GM12891 (cell line): ENCODE measurements around the gene GTF2H2C. TPM values are rescaled to one million over a fixed set of nuclear protein-coding genes. Genes with fewer than 3 reads are reported as not detected.
"Not testable (repeated sequence)": the region's sequence is repeated elsewhere in the genome, so short reads cannot be mapped to it uniquely, and the experiment has no call there.

Experiments used
- DNase-seq: peaks from one replicate; pipeline ENCODE4 v3.0.0; 2011; ENCODE audit warnings: low spot score; ENCODE audit not compliant: insufficient read length
- FAIRE-seq: peaks from 2 replicates; lab custom pipeline; 2011; peaks lifted over from hg19 to GRCh38; lab: Jason Lieb, UNC
- PAX5 ChIP-seq: IDR thresholded peaks from 2 replicates; pipeline ENCODE4 v1.6.1; 2011; ENCODE audit warnings: low read length, moderate library complexity, mild to moderate bottlenecking; ENCODE audit not compliant: insufficient read depth, severe bottlenecking
- POLR2A ChIP-seq: IDR thresholded peaks from 2 replicates; pipeline ENCODE4 v1.6.1; 2011; ENCODE audit warnings: low read depth, low read length, control low read depth
- POLR2AphosphoS5 ChIP-seq: IDR thresholded peaks from 2 replicates; pipeline ENCODE4 v1.6.1; 2011; ENCODE audit warnings: low read depth, low read length, control low read depth
- POU2F2 ChIP-seq: IDR thresholded peaks from 2 replicates; pipeline ENCODE4 v1.6.1; 2011; ENCODE audit warnings: low read depth, mild to moderate bottlenecking, control low read depth, low read length, moderate library complexity
- SPI1 ChIP-seq: IDR thresholded peaks from 2 replicates; pipeline ENCODE4 v1.6.1; 2011; ENCODE audit warnings: low read depth, low read length, control low read depth
- TAF1 ChIP-seq: IDR thresholded peaks from 2 replicates; pipeline ENCODE4 v1.6.1; 2011; ENCODE audit warnings: low read depth, low read length, control low read depth
- polyA plus RNA-seq: library from polyadenylated mRNA; unstranded; fragments of >200 nt; gene quantifications from one replicate; pipeline ENCODE4 v1.2.1, GENCODE V29; 2012; ENCODE audit warnings: low read depth, missing spikeins, inconsistent platforms; ENCODE audit not compliant: missing spikeins

GTF2H2C gene
- 19.3 TPM for polyA plus RNA-seq

DNA sequence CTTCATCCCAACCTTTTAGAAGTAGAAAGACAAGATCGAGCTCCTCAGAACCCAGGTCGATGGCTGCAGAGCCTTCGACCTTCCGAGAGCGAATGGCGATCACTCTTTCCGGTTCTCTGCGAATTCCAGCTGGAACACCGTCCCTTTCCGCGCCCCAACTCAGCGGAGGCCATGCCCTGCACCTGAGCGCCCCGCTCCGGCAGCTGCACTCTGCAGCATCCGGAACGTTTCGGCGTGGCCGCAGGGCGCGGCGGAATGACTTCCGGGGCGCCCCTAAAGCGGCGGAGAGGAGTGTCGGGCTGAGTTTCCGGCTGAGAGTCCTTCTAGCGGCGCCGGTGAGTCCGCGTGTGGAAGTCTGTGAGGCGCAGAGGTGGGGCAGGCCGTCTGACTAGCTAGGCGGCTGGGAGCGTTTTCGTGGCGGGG is at the start of gene GTF2H2C:
TSS of gene GTF2H2C (plus strand) at position 284 of the 423 bp plus-strand sequence. CDS start 4,942 bp downstream, outside the sequence.
- FAIRE-seq, DNase-seq: not testable (repeated sequence)

DNA sequence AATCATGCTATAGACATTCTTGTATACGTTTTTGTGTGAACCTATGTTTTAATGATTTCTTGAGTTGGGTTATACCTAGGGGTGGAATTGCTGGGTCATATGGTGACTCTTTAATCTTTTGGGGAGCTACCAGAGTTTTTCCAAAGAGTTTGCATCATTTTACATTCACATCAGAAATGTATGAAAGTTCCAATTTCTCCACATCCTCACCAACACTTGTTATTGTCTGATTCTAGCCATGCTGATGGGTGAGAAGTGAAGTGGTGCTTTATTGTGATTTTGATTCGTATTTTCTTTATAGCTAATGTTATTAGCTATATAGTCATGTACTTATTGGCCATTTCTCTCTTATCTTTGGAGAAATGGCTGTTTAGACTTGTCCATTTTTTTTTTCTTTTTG is 49.3 kb upstream of the GTF2H2C start:
- no peak for TF ChIP-seq TAF1
- FAIRE-seq (no peak), DNase-seq (no peak)

DNA sequence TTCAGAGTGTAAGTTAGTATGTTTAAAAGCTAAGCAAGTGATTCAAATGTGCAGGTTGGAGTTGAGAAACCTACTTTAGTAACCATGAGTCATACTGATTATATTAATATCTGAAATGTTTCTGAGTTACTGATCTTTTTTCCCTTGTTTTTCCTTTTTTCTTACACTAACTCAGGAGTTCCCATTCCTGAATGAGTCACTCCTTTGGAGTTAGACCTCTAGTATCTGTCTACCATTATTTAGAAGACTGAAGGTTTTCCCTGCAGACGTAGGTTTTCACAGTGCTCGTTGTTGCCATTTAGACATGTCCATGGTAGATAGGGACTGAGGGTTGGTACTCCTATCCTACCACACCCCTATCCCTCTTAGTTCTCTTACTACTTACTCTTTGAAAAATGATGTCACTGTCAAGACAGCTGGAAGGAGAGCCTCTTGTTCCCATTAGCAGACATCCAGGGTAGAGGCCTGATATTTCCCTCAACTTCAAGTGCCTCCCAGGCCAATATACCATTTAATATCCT is 47.2 kb upstream of the GTF2H2C start:
- TF ChIP-seq PAX5 = no peak
- no peak for TF ChIP-seq SPI1
- TF ChIP-seq TAF1 = no peak
- no peak for TF ChIP-seq POLR2AphosphoS5
- no peak for TF ChIP-seq POU2F2
- no peak for TF ChIP-seq POLR2A
- no peak for FAIRE-seq
- no peak for DNase-seq

DNA sequence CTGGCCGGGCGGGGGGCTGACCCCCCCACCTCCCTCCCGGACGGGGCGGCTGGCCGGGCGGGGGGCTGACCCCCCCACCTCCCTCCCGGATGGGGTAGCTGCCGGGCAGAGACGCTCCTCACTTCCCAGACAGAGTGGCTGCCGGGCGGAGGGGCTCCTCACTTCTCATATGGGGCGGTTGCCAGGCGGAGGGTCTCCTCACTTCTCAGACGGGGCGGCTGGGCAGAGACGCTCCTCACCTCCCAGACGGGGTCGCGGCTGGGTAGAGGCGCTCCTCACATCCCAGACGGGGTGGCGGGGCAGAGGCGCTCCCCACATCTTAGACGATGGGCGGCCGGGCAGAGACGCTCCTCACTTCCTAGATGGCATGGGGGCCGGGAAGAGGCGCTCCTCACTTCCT is 44.4 kb upstream of the GTF2H2C start:
- FAIRE-seq, DNase-seq: not testable (repeated sequence)

DNA sequence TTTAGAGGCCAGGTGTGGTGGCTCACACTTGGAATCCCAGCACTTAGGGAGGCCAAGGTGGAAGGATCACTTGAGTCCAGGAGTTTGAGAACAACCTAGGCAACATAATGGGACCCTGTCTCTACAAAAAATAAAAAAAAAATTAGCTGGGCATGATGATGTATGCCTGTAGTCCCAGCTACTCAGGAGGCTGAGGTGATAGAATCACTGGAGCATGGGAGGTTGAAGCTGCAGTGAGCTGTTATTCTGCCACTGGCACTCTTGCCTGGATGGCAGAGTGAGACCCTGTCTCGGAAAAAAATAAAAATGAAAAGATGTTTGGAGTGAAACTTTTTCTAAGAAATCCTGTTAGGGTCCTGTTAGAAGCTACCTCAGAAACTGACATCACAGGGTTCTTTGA is 43.2 kb upstream of the GTF2H2C start:
- no peak for TF ChIP-seq PAX5
- no peak for TF ChIP-seq SPI1
- no peak for TF ChIP-seq TAF1
- TF ChIP-seq POU2F2 = no peak
- no peak for TF ChIP-seq POLR2A
- DNase-seq = no peak
- no peak for FAIRE-seq

DNA sequence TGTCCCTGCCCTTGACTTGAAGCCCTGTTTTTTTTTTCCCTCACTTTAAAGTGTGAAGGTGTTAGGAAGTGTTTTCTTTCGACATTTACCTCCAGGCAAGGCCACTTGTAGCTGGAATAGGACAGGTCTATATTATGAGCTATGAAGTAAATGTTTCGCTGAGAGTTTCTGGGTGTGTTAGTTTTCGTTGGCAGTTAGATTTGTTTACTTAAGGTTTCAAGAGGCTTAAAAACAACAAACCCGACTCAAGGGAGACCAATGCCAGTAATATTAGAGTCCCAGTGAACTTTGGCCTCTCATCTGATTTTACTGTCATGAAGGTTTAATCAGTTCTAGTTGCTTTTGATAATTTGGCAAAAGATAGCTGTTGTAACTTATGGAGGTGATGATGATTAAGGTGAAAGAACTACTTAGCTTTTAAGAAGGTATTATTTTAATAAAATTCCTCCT is 42.2 kb upstream of the GTF2H2C start:
- no peak for DNase-seq
- no peak for FAIRE-seq
- TF ChIP-seq PAX5 (no peak), TAF1 (no peak), POLR2AphosphoS5 (no peak), POLR2A (no peak), POU2F2 (no peak), SPI1 (no peak)

DNA sequence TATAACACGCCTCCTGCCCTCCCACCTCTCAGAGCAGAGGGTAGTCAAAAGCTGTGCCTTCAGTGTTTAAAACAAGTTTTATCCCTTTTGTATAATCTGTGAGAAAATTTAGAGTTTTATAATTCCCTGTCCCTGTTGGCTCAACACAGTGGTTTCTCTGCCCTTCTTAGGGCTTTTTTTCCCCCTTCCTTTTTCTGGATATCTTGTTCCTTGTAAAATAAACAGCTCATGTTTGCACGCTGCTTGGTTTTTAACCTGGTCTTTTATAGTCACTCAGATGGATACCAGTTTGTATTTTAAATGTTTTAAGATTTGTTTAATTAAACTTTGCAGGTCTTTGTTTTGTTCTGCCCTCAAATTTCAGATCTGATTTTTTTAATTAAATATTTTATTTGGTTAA is 40.7 kb upstream of the GTF2H2C start:
- FAIRE-seq (no peak), DNase-seq (no peak)
- TF ChIP-seq PAX5 (no peak), SPI1 (no peak), TAF1 (no peak), POLR2A (no peak), POU2F2 (no peak), POLR2AphosphoS5 (no peak)

DNA sequence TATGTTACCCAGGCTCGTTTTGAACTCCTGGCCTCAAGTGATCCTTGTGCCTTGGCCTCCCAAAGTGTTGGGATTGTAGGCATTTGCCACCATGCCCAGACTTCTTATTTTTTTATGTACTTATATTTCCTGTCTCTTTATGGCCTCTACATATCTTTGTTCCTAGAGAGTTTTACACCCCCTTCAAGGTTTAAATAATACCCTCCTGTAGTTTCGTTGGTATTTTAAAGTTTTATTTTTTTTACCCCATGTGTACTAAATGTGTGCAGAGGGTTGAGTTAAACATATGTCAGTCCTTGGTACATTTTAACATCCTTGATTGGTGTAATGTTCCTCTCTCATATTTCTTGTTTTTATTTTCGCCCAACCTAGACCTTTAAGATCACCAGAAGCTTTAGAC is 38.0 kb upstream of the GTF2H2C start:
- DNase-seq (no peak), FAIRE-seq (no peak)
- TF ChIP-seq TAF1 (no peak), PAX5 (no peak), POLR2AphosphoS5 (no peak), SPI1 (no peak), POLR2A (no peak), POU2F2 (no peak)

DNA sequence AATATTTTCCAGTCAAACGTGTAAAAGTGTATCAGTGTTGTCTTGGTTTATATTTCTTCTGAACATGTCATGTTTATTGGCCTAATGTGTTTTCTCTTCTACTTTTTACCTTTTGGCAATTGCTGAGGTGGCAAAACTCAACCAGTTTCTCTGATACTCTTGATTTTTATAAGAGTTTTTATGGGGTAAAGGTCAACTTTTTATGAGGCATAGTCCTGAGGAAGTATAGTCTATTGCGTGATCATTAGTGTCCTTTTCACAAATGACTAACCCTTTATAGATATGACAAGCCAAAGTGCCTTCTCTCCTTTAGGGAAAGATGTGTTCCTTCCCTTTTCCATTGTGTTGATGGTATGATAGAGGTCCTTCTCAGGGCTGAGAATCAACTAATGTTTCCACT is 34.5 kb upstream of the GTF2H2C start:
- TF ChIP-seq POU2F2 (no peak), SPI1 (no peak), POLR2AphosphoS5 (no peak), PAX5 (no peak), POLR2A (no peak), TAF1 (no peak)
- no peak for FAIRE-seq
- DNase-seq = no peak

DNA sequence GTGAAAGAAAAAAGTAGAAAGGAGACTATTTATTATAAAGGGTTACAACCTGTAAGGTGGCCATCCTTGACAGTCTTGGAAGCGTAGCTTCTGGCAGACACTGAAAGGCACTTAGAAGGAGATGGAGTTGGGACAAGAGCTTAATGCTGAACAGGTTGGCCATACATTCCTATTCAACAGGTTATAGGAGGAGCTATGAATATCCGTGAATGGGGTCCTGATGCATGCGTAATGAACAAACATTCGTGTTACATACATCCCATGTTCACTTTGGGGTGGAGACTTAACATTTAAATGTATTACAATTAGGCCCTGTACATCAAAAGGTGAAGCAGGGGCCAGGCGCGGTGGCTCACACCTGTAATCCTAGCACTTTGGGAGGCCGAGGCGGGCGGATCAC is 33.3 kb upstream of the GTF2H2C start:
- DNase-seq (no peak), FAIRE-seq (no peak)
- TF ChIP-seq SPI1 (no peak), POU2F2 (no peak), POLR2AphosphoS5 (no peak), TAF1 (no peak), PAX5 (no peak)

DNA sequence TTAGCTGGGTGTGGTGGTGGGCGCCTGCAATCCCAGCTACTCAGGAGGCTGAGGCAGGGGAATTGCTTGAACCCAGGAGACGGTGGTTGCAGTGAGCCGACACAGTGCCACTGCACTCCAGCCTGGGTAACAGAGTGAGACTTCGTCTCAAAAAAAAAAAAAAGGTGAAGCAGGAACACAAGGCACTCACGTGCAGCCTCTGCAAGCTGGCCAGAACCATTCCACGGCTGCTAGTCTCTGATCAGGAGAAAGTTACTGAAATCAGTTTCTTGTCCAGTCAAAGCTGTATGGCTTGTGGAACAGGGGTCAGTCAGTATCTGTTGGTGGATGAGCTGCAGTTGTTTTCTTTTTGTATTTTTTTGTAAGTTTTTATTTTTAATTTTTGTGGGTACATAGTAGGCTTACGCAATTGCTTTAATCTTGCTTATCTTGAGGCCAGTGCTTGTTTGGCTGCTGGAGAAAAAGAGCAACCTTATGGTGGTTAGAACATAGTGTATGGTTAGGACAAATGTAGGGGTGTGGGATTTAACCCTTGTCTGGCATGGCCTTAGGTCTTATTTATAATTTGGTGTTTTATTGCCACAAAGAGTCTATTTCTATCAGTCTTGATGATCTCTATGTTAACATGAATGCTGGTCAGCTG is 32.7 kb upstream of the GTF2H2C start:
- TF ChIP-seq POLR2A (no peak), PAX5 (no peak), POLR2AphosphoS5 (no peak), TAF1 (no peak), SPI1 (no peak), POU2F2 (no peak)
- FAIRE-seq (no peak), DNase-seq (no peak)
